Colonic mucosa (tissue), 4 donors: ENCODE data around the gene FKBP6. TPM values are rescaled to one million over a fixed set of nuclear protein-coding genes. Genes with fewer than 3 reads are reported as not detected.
"Not testable (repeated sequence)": the region's sequence is repeated elsewhere in the genome, so short reads cannot be mapped to it uniquely, and the experiment has no call there.

Source experiments
- DNase-seq: peaks from one replicate; pipeline ENCODE4 v3.0.0-alpha.2; 2020
- H3K27ac ChIP-seq: fragments of 200-600 bp; one replicate; pipeline ENCODE4 v1.8.0; 2021
- H3K27me3 ChIP-seq: fragments of 200-600 bp; one replicate; pipeline ENCODE4 v1.8.0; 2021
- H3K36me3 ChIP-seq: fragments of 200-600 bp; one replicate; pipeline ENCODE4 v1.8.0; 2021
- H3K4me1 ChIP-seq: fragments of 200-600 bp; one replicate; pipeline ENCODE4 v1.8.0; 2021; ENCODE audit warnings: mild to moderate bottlenecking
- H3K4me3 ChIP-seq: fragments of 200-600 bp; one replicate; pipeline ENCODE4 v1.8.0; 2021
- H3K9ac ChIP-seq, 2 donors: one replicate each; pipeline ENCODE4 v1.7.0; 2013; ENCODE audit warnings: control low read depth in 2 of 2, low read depth in 2 of 2, low read length in 2 of 2
- H3K9me3 ChIP-seq: fragments of 200-600 bp; one replicate; pipeline ENCODE4 v1.8.0; 2021
- CTCF ChIP-seq: fragments of 200-600 bp; IDR thresholded peaks from one replicate; pipeline ENCODE4 v1.8.0; 2022; ENCODE audit warnings: antibody characterized with exemption, mild to moderate bottlenecking
- intact Hi-C: fragments of 100-400 bp; cut with DNase I; formaldehyde crosslinking; loops from one replicate; pipeline ENCODE4 v1.14.1; 2022
- total RNA-seq, 2 donors: library from RNA; stranded (reverse); fragmentation: NEBNext Ultra II Directional in 1 of 2; extraction: Animal tissue kit (Norgen Biotek cat#: 25700) in 1 of 2; gene quantifications; one replicate each; pipeline ENCODE4 v1.2.1, GENCODE V29; 2021
- donor health status: healthy.
- donor health status: DM: no; HTN: no; CAD: no.
- donor health status: DM: no; HTN: no; CAD: no.

Gene FKBP6
- total RNA-seq, 2 donors from 2014 or later: not detected

DNA sequence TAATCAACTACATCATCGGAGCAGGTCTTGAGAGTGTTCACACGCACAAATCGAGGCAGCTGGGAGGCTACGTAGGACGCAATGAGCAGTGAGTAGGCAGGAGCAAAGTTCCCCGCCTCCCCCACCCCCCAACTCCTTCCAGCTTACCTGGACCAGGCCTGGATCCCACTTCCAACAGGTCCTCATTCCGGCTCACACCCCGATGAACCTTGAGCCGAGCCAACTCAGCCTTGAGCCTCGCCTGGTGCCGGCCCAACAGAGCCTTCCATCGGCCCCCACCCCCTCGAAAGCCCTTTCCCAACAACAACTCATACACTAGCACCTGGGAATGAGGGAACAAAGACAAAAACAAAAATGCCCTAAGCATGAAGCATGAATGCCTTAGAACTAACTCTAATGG, 20.5 kb upstream of the FKBP6 start:
- no peak for TF ChIP-seq CTCF
- no peaks in the 10 kb centered on the region for H3K27me3 ChIP-seq
- intact Hi-C loops: no loop called here
- H3K27ac ChIP-seq: no peak overlapping the region
- no peak for DNase-seq
- H3K4me3 ChIP-seq: no peak overlapping the region
- H3K36me3 ChIP-seq: no peaks in the 10 kb centered on the region
- H3K4me1 ChIP-seq: peaks cover 4% of the 10 kb centered on the region
- no peak overlapping the region for H3K9ac ChIP-seq
- no peaks in the 10 kb centered on the region for H3K9me3 ChIP-seq

DNA sequence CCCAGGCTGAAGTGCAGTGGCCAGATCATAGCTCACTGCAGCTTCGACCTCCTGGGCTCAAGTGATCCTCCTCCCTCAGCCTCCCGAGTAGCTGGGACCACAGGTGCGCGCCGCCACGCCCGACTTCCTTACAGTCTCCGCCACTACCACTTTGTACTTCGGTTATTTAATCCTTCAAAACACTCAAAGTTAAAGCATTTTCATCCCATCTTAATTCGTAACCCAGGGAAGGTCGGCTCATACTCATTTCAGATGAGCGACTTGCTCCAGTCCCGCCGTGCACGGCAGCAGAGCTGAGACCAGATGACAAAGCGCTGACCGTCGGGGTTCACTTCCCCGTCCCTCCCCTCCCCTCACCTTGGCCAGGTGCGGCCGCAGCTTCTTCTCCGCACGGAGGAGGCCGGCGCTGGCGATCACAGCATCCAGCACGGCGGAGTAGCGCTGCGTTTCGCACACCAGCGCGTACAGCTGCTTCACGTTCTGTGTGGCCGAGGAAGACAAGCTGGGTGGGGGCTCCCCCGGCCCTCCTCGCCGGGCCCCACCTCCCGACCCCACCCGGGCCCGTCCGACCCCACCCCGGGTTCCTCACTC, 19.8 kb upstream of the FKBP6 start:
- Histone ChIP-seq H3K4me3 (peak overlapping the region; percentile 79), H3K27ac (peak overlapping the region; percentile 52), H3K9me3 (no peaks in the 10 kb centered on the region), H3K27me3 (no peaks in the 10 kb centered on the region), H3K9ac (peak overlapping the region; percentile 58 to 68), H3K36me3 (no peaks in the 10 kb centered on the region), H3K4me1 (peaks cover 4% of the 10 kb centered on the region)
- TF ChIP-seq CTCF: no peak
- DNase-seq: no peak
- intact Hi-C loops: no loop called here

DNA sequence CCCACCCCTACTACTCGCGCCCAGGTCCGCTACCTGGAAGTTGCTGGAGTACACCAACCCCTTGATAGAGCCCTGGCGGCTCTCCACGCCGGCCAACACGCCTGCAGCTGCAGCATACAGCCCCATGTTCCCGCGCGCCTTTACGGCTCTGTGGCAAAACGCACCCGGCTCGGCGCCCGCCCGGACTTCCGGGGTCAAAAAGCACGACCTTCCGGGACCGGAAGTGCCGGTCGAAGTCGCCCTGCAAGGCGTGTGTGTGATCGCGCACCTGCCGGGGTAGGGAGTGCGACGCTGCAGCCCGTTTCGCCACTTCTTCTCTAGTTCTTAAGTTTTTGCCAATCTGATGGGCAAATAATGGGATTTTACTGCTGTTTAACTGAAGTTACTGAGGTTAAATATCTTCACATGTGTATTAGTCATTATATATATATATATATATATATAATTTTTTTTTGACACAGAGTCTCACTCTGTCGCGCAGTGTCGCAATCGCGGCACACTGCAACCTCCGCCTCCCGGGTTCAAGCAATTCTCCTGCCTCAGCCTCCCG, 19.2 kb upstream of the FKBP6 start, which contains the start of gene NSUN5:
Gene NSUN5 (minus strand): TSS at position 162 of the 550 bp plus-strand sequence. CDS start 36 bp downstream, at position 126.
- peak; percentile 92 for DNase-seq
- intact Hi-C loops: no loop called here
- Histone ChIP-seq H3K4me3 (peak within 1 kb of the TSS; percentile 79), H3K9me3 (no peaks in the 10 kb centered on the region), H3K36me3 (no peaks in the 10 kb centered on the region), H3K4me1 (peaks cover 4% of the 10 kb centered on the region), H3K9ac (peak within 1 kb of the TSS; percentile 58 to 68), H3K27me3 (no peaks in the 10 kb centered on the region), H3K27ac (peak within 1 kb of the TSS; percentile 52)
- TF ChIP-seq CTCF: no peak

GRCh38 chr7:73311421-73311820, 16.5 kb upstream of the FKBP6 start:
- H3K4me3 ChIP-seq, H3K9me3 ChIP-seq, intact Hi-C loops: not testable (repeated sequence)

GRCh38 chr7:73312831-73313520, 15.0 kb upstream of the FKBP6 start:
- no peak for DNase-seq
- no peaks in the 10 kb centered on the region for H3K36me3 ChIP-seq
- intact Hi-C loops: no loop called here
- no peaks in the 10 kb centered on the region for H3K9me3 ChIP-seq
- no peak overlapping the region for H3K4me3 ChIP-seq
- no peak overlapping the region for H3K9ac ChIP-seq
- H3K27me3 ChIP-seq: no peaks in the 10 kb centered on the region
- peaks cover 4% of the 10 kb centered on the region for H3K4me1 ChIP-seq
- no peak for TF ChIP-seq CTCF
- H3K27ac ChIP-seq: no peak overlapping the region

More at GRCh38 chr7:73311421-73311820, 16.5 kb upstream of the FKBP6 start:
- H3K27me3 ChIP-seq, H3K4me1 ChIP-seq, H3K27ac ChIP-seq, DNase-seq, H3K9ac ChIP-seq, H3K36me3 ChIP-seq: not testable (repeated sequence)

- Histone ChIP-seq H3K9ac (no peak overlapping the region), H3K4me1 (peaks cover 4% of the 10 kb centered on the region), H3K27me3 (no peaks in the 10 kb centered on the region), H3K36me3 (no peaks in the 10 kb centered on the region), H3K27ac (no peak overlapping the region), H3K9me3 (no peaks in the 10 kb centered on the region), H3K4me3 (no peak overlapping the region)
- no peak for TF ChIP-seq CTCF
- no peak for DNase-seq
- intact Hi-C loops: no loop called here
Observed at GRCh38 chr7:73313521-73313906, 14.4 kb upstream of the FKBP6 start.
